Liver (tissue), 9 donors: ENCODE measurements around the gene IRF4. TPM values are rescaled to one million over a fixed set of nuclear protein-coding genes. Genes with fewer than 3 reads are reported as not detected.

Experiments used
- DNase-seq: peaks from one replicate; pipeline ENCODE4 v3.0.0-alpha.2; 2017; ENCODE audit warnings: low spot score
- H3K27ac ChIP-seq, 2 donors: one replicate each; pipeline ENCODE4 v1.7.0; 2013; ENCODE audit warnings: inconsistent platforms in 2 of 2, low read length in 2 of 2, control low read depth in 1 of 2, low read depth in 1 of 2, mild to moderate bottlenecking in 1 of 2
- H3K27me3 ChIP-seq, 4 donors: one replicate each; pipeline versions ENCODE4 v1.6.1 to v1.7.0; 2013; ENCODE audit warnings: low read length in 3 of 4, inconsistent platforms in 1 of 4, mild to moderate bottlenecking in 1 of 4, moderate library complexity in 1 of 4; ENCODE audit not compliant: control insufficient read depth in 4 of 4, insufficient read depth in 4 of 4
- H3K36me3 ChIP-seq, 4 donors: one replicate each; pipeline versions ENCODE4 v1.6.1 to v1.7.0; 2013; ENCODE audit warnings: low read length in 3 of 4, mild to moderate bottlenecking in 3 of 4, low read depth in 1 of 4, moderate library complexity in 1 of 4; ENCODE audit not compliant: control insufficient read depth in 4 of 4, insufficient read depth in 3 of 4
- H3K4me1 ChIP-seq, 4 donors: one replicate each; pipeline versions ENCODE4 v1.6.1 to v1.7.0; 2013; ENCODE audit warnings: low read length in 3 of 4, mild to moderate bottlenecking in 3 of 4, moderate library complexity in 1 of 4; ENCODE audit not compliant: control insufficient read depth in 4 of 4, insufficient read depth in 4 of 4
- H3K4me3 ChIP-seq, 3 donors: one replicate each; pipeline versions ENCODE4 v1.6.1 to v1.7.0; 2013; ENCODE audit warnings: low read length in 3 of 3, control low read depth in 1 of 3, low read depth in 1 of 3, mild to moderate bottlenecking in 1 of 3
- H3K9ac ChIP-seq, 2 donors: one replicate each; pipeline ENCODE4 v1.7.0; 2013; ENCODE audit warnings: low read length in 2 of 2, mild to moderate bottlenecking in 2 of 2, moderate library complexity in 2 of 2, control low read depth in 1 of 2, low read depth in 1 of 2
- H3K9me3 ChIP-seq, 4 donors: one replicate each; pipeline versions ENCODE4 v1.6.1 to v1.7.0; 2013; ENCODE audit warnings: low read length in 3 of 4; ENCODE audit not compliant: control insufficient read depth in 4 of 4
- ATF3 ChIP-seq: IDR thresholded peaks from 2 replicates; pipeline ENCODE4 v1.6.1; 2016; ENCODE audit warnings: antibody characterized with exemption
- CTCF ChIP-seq: fragments of 150-350 bp; IDR thresholded peaks from 2 replicates; pipeline ENCODE4 v1.5.1; 2017; ENCODE audit warnings: improper control_type of control experiment, low read depth, low read length; ENCODE audit not compliant: missing input control
- EGR1 ChIP-seq, 2 donors: IDR thresholded peaks; 2 replicates each; pipeline ENCODE4 v1.6.1; 2016 to 2018; ENCODE audit warnings: antibody characterized with exemption in 2 of 2, low read depth in 2 of 2
- FOXA1 ChIP-seq: IDR thresholded peaks from 2 replicates; pipeline ENCODE4 v1.6.1; 2016; ENCODE audit warnings: antibody characterized with exemption
- FOXA2 ChIP-seq: IDR thresholded peaks from 2 replicates; pipeline ENCODE4 v1.6.1; 2016; ENCODE audit warnings: antibody characterized with exemption
- GABPA ChIP-seq, 2 donors: IDR thresholded peaks in 1 of 2; conservative IDR thresholded peaks in 1 of 2; 2 replicates each; pipeline ENCODE4 v1.6.1; 2016; ENCODE audit warnings: antibody characterized with exemption in 2 of 2, mild to moderate bottlenecking in 1 of 2, moderate library complexity in 1 of 2
- HNF4A ChIP-seq, 2 donors: conservative IDR thresholded peaks; 2 replicates each; pipeline ENCODE4 v1.6.1; 2016; ENCODE audit warnings: antibody characterized with exemption in 2 of 2, mild to moderate bottlenecking in 2 of 2
- HNF4G ChIP-seq: IDR thresholded peaks from 2 replicates; pipeline ENCODE4 v1.6.1; 2016; ENCODE audit warnings: antibody characterized with exemption
- JUND ChIP-seq, 2 donors: IDR thresholded peaks; 2 replicates each; pipeline ENCODE4 v1.6.1; 2016; ENCODE audit warnings: antibody characterized with exemption in 2 of 2
- MAX ChIP-seq: IDR thresholded peaks from 2 replicates; pipeline ENCODE4 v1.6.1; 2016; ENCODE audit warnings: antibody characterized with exemption
- NR2F2 ChIP-seq: IDR thresholded peaks from 2 replicates; pipeline ENCODE4 v1.6.1; 2016; ENCODE audit warnings: antibody characterized with exemption
- RAD21 ChIP-seq, 2 donors: IDR thresholded peaks; 2 replicates each; pipeline ENCODE4 v1.6.1; 2016; ENCODE audit warnings: antibody characterized with exemption in 2 of 2, mild to moderate bottlenecking in 2 of 2
- REST ChIP-seq: IDR thresholded peaks from 2 replicates; pipeline ENCODE4 v1.6.1; 2016; ENCODE audit warnings: antibody characterized with exemption, mild to moderate bottlenecking
- RXRA ChIP-seq, 2 donors: IDR thresholded peaks; 2 replicates each; pipeline ENCODE4 v1.6.1; 2017 to 2018; ENCODE audit warnings: antibody characterized with exemption in 2 of 2, mild to moderate bottlenecking in 1 of 2
- SP1 ChIP-seq: IDR thresholded peaks from 2 replicates; pipeline ENCODE4 v1.6.1; 2018; ENCODE audit warnings: antibody characterized with exemption, mild to moderate bottlenecking
- TAF1 ChIP-seq: conservative IDR thresholded peaks from 2 replicates; pipeline ENCODE4 v1.6.1; 2016; ENCODE audit warnings: antibody characterized with exemption, mild to moderate bottlenecking
- YY1 ChIP-seq: IDR thresholded peaks from 2 replicates; pipeline ENCODE4 v1.6.1; 2016; ENCODE audit warnings: antibody characterized with exemption, mild to moderate bottlenecking
- ZBTB33 ChIP-seq: IDR thresholded peaks from 2 replicates; pipeline ENCODE4 v1.6.1; 2016; ENCODE audit warnings: antibody characterized with exemption
- WGBS: extraction: QIAGEN DNeasy Blood & Tissue Kit; methylation state at CpG from one replicate; pipeline ENCODE4 v1.1.7; 2013; 5-methylcytosine and 5-hydroxymethylcytosine counted together
- polyA plus RNA-seq, 2 donors: library from polyadenylated mRNA; stranded (reverse) in 1 of 2; unstranded in 1 of 2; fragments of 200-250 nt in 1 of 2; fragments of >200 nt in 1 of 2; fragmentation: Nextera tagmentation in 1 of 2; extraction: Ambion mirVana in 1 of 2; gene quantifications; one replicate each; pipeline versions ENCODE4 v1.2.1 to v1.2.3, GENCODE V29; 2013 to 2015
- total RNA-seq, 2 donors: library from RNA; depleted of rRNA; stranded (reverse); fragments of >200 nt; gene quantifications; one replicate each; pipeline ENCODE4 v1.2.3, GENCODE V29; 2014
- donor health status: healthy.
- donor health status: healthy.
- donor health status: healthy.
- donor health status: healthy.
- donor health status: healthy.

IRF4 gene
- total and polyA plus RNA-seq, 4 donors, result 0.68 to 1.6 (median 1.1) TPM

- 91% methylated on average over 11 of the region's 11 CpGs for WGBS
- Histone ChIP-seq H3K27me3 (peaks cover 0 to 2% (median 0%) of the 10 kb centered on the region in 4 donors), H3K36me3 (no peaks in the 10 kb centered on the region), H3K9ac (no peak overlapping the region), H3K4me1 (no peaks in the 10 kb centered on the region), H3K27ac (no peak overlapping the region), H3K4me3 (no peak overlapping the region), H3K9me3 (no peaks in the 10 kb centered on the region)
- no peak for TF ChIP-seq RXRA (IDR thresholded peaks at IDR 0.05)
- no peak for TF ChIP-seq NR2F2
- no peak for TF ChIP-seq HNF4G
- TF ChIP-seq ATF3, result no peak
- TF ChIP-seq FOXA1, result no peak
- TF ChIP-seq SP1, result no peak
- TF ChIP-seq JUND (IDR thresholded peaks at IDR 0.05), result no peak
- TF ChIP-seq CTCF, result no peak
- TF ChIP-seq TAF1, result no peak
- no peak for DNase-seq
Observed at GRCh38 chr6:428047-428603, 36.6 kb downstream of the IRF4 start.

- no peaks in the 10 kb centered on the region for H3K4me1 ChIP-seq
- no peaks in the 10 kb centered on the region for H3K9me3 ChIP-seq
- TF ChIP-seq MAX, result no peak
- no peak for TF ChIP-seq RAD21 (IDR thresholded peaks at IDR 0.05)
- TF ChIP-seq HNF4A (conservative IDR thresholded peaks at IDR 0.05), result no peak
- TF ChIP-seq NR2F2, result no peak
- no peak for TF ChIP-seq ZBTB33
- no peak for TF ChIP-seq ATF3
- TF ChIP-seq SP1, result no peak
- no peak for TF ChIP-seq JUND (IDR thresholded peaks at IDR 0.05)
- TF ChIP-seq GABPA (IDR thresholded peaks at IDR 0.05 in 1 of 2, conservative IDR thresholded peaks at IDR 0.05 in 1 of 2), result no peak
- no peak for TF ChIP-seq FOXA2
- TF ChIP-seq CTCF, result no peak
- TF ChIP-seq RXRA (IDR thresholded peaks at IDR 0.05), result no peak
- TF ChIP-seq EGR1 (IDR thresholded peaks at IDR 0.05; ENCODE audit: low read depth in 2 of 2), result no peak
- TF ChIP-seq YY1, result no peak
- TF ChIP-seq HNF4G, result no peak
- TF ChIP-seq REST, result no peak
- no peak for TF ChIP-seq TAF1
- TF ChIP-seq FOXA1, result no peak
- H3K27me3 ChIP-seq, result peaks cover 0 to 2% (median 0%) of the 10 kb centered on the region in 4 donors
- H3K4me3 ChIP-seq, result no peak overlapping the region
- no peaks in the 10 kb centered on the region for H3K36me3 ChIP-seq
- no peak overlapping the region for H3K9ac ChIP-seq
- no peak overlapping the region for H3K27ac ChIP-seq
- no peak for DNase-seq
- 79% methylated on average over 4 of the region's 4 CpGs for WGBS
Observed at GRCh38 chr6:429515-430121, 38.1 kb downstream of the IRF4 start.
